GM12878 (cell line): ENCODE data around the gene KCNQ1. TPM values are rescaled to one million over a fixed set of nuclear protein-coding genes. Genes with fewer than 3 reads are reported as not detected.

Source experiments
- ATAC-seq: fragments of 200-7000 bp; cut with Tn5 transposase; 3 replicates; pipeline ENCODE4 v1.9.1; 2020; ENCODE audit warnings: mild to moderate bottlenecking, moderate library complexity
- BruUV-seq: library from RNA; stranded (reverse); fragments of 400-500 nt; replicated peaks from 2 replicates; lab custom pipeline; 2021; lab: Mats Ljungman, UMichigan
- CTCF ChIA-PET: fragments of 300-600 bp; sonication (Branson Sonifier 250); formaldehyde crosslinking; extraction: SDS; loops from one replicate; lab custom pipeline; 2021; ENCODE audit warnings: inconsistent platforms; lab: Yijun Ruan, JAX
- POLR2A ChIA-PET: fragments of 350-600 bp; formaldehyde crosslinking; extraction: SDS; loops from one replicate; lab custom pipeline; 2021; ENCODE audit warnings: inconsistent platforms; lab: Charles Lee
- RAD21 ChIA-PET: fragments of 300-600 bp; sonication (Branson Sonifier 250); formaldehyde crosslinking; loops from one replicate; lab custom pipeline; 2023; ENCODE audit warnings: antibody characterized with exemption; ENCODE audit not compliant: unreplicated experiment; lab: Charles Lee
- SMC1A ChIA-PET: fragments of 300-600 bp; sonication (Branson Sonifier 250); formaldehyde crosslinking; loops from one replicate; lab custom pipeline; 2023; ENCODE audit not compliant: unreplicated experiment, uncharacterized antibody; lab: Charles Lee
- DNase-seq: peaks from one replicate; pipeline ENCODE4 v3.0.0-alpha.2; 2011; ENCODE audit warnings: low read depth, low spot score
- FAIRE-seq: peaks from 3 replicates; lab custom pipeline; 2011; peaks lifted over from hg19 to GRCh38; lab: Jason Lieb, UNC
- H2AFZ ChIP-seq: 2 replicates; pipeline ENCODE4 v1.6.0; 2011; ENCODE audit warnings: low read depth, low read length, control low read depth; ENCODE audit not compliant: control insufficient read depth
- H3K27ac ChIP-seq: 2 replicates; pipeline ENCODE4 v1.5.1; 2011; ENCODE audit warnings: control low read depth; ENCODE audit not compliant: control insufficient read depth, insufficient read depth
- H3K27me3 ChIP-seq, 2 experiments: replicated peaks in 1 of 2; 2 replicates each; pipeline versions ENCODE4 v1.6.0 to v1.6.1; 2011; ENCODE audit warnings: low read length in 1 of 2; ENCODE audit not compliant: control insufficient read depth in 2 of 2, insufficient read depth in 2 of 2
- H3K36me3 ChIP-seq, 2 experiments: 2 replicates each; pipeline ENCODE4 v1.5.1; 2011; ENCODE audit warnings: low read length in 1 of 2; ENCODE audit not compliant: control insufficient read depth in 2 of 2, insufficient read depth in 2 of 2
- H3K4me1 ChIP-seq: 2 replicates; pipeline ENCODE4 v1.6.1; 2011; ENCODE audit warnings: mild to moderate bottlenecking, low read length, moderate library complexity, mixed read lengths; ENCODE audit not compliant: control insufficient read depth, insufficient read depth
- H3K4me2 ChIP-seq: 2 replicates; pipeline ENCODE4 v1.6.0; 2011; ENCODE audit warnings: control low read depth; ENCODE audit not compliant: control insufficient read depth, insufficient read depth
- H3K4me3 ChIP-seq: fragments of 200-600 bp; sonication (generic); 2 replicates; pipeline ENCODE4 v1.5.1; 2016
- H3K79me2 ChIP-seq: 2 replicates; pipeline ENCODE4 v1.6.0; 2011; ENCODE audit warnings: low read length; ENCODE audit not compliant: control insufficient read depth, insufficient read depth
- H3K9ac ChIP-seq: 2 replicates; pipeline ENCODE4 v1.8.0; 2011; ENCODE audit warnings: low read length, control low read depth, mixed read lengths; ENCODE audit not compliant: control insufficient read depth, insufficient read depth
- H3K9me3 ChIP-seq: replicated peaks from 3 replicates; pipeline ENCODE4 v1.5.1; 2011; ENCODE audit warnings: mild to moderate bottlenecking, low read length; ENCODE audit not compliant: control insufficient read depth, insufficient read depth
- H4K20me1 ChIP-seq: 2 replicates; pipeline ENCODE4 v1.6.0; 2011; ENCODE audit not compliant: control insufficient read depth, insufficient read depth
- CEBPZ ChIP-seq: fragments of 150-350 bp; IDR thresholded peaks from 2 replicates; pipeline ENCODE4 v1.6.1; 2016; ENCODE audit warnings: low read depth, low read length
- CHD4 ChIP-seq: fragments of 200-600 bp; sonication (generic); IDR thresholded peaks from 2 replicates; pipeline ENCODE4 v1.6.1; 2016; ENCODE audit warnings: mild to moderate bottlenecking
- EGR1 ChIP-seq, 2 experiments: IDR thresholded peaks; 1 replicate in 1 of 2; 2 replicates in 1 of 2; pipeline ENCODE4 v1.6.1; 2011 to 2012; ENCODE audit warnings: low read depth in 2 of 2, low read length in 2 of 2, borderline replicate concordance in 1 of 2, mild to moderate bottlenecking in 1 of 2, moderate library complexity in 1 of 2
- EP300 ChIP-seq, 2 experiments: fragments of 150-350 bp in 1 of 2; IDR thresholded peaks; 2 replicates each; pipeline ENCODE4 v1.6.1; 2011 to 2012; ENCODE audit warnings: low read depth in 2 of 2, low read length in 2 of 2, borderline replicate concordance in 1 of 2, improper control_type of control experiment in 1 of 2, inconsistent platforms in 1 of 2; ENCODE audit not compliant: control insufficient read depth in 1 of 2
- IRF3 ChIP-seq: fragments of 450-650 bp; IDR thresholded peaks from 2 replicates; pipeline ENCODE4 v1.6.1; 2014; ENCODE audit warnings: mild to moderate bottlenecking
- MXI1 ChIP-seq: fragments of 150-350 bp; IDR thresholded peaks from 2 replicates; pipeline ENCODE4 v1.6.1; 2011; ENCODE audit warnings: low read depth, mild to moderate bottlenecking, inconsistent platforms, low read length, improper control_type of control experiment
- NFYA ChIP-seq: IDR thresholded peaks from 2 replicates; pipeline ENCODE4 v1.6.1; 2011; ENCODE audit warnings: low read depth, mild to moderate bottlenecking, low read length, improper control_type of control experiment, borderline replicate concordance
- NR2F1 ChIP-seq: fragments of 450-650 bp; conservative IDR thresholded peaks from 2 replicates; pipeline ENCODE4 v1.6.1; 2017; ENCODE audit warnings: mild to moderate bottlenecking
- POLR2AphosphoS2 ChIP-seq: IDR thresholded peaks from 2 replicates; pipeline ENCODE4 v1.6.1; 2011; ENCODE audit warnings: low read depth, mild to moderate bottlenecking, low read length, improper control_type of control experiment, moderate library complexity
- RUNX3 ChIP-seq: IDR thresholded peaks from 2 replicates; pipeline ENCODE4 v1.6.1; 2012; ENCODE audit warnings: low read length, inconsistent platforms
- SMAD1 ChIP-seq: fragments of 450-650 bp; IDR thresholded peaks from 2 replicates; pipeline ENCODE4 v1.6.1; 2018; ENCODE audit warnings: mild to moderate bottlenecking, low read depth; ENCODE audit not compliant: partially characterized antibody
- SPI1 ChIP-seq: IDR thresholded peaks from 2 replicates; pipeline ENCODE4 v1.6.1; 2011; ENCODE audit warnings: low read depth, mild to moderate bottlenecking, low read length, moderate library complexity, borderline replicate concordance; ENCODE audit not compliant: insufficient read depth
- TARDBP ChIP-seq: IDR thresholded peaks from 2 replicates; pipeline ENCODE4 v1.6.1; 2016; ENCODE audit warnings: borderline replicate concordance
- ZNF207 ChIP-seq: fragments of 450-650 bp; IDR thresholded peaks from 2 replicates; pipeline ENCODE4 v1.6.1; 2014; ENCODE audit warnings: antibody characterized with exemption, mild to moderate bottlenecking, borderline replicate concordance
- ZNF24 ChIP-seq: fragments of 450-650 bp; IDR thresholded peaks from 2 replicates; pipeline ENCODE4 v1.6.1; 2017; ENCODE audit warnings: antibody characterized with exemption, mild to moderate bottlenecking
- ZSCAN29 ChIP-seq: fragments of 450-650 bp; IDR thresholded peaks from 2 replicates; pipeline ENCODE4 v1.6.1; 2017; ENCODE audit warnings: mild to moderate bottlenecking, moderate library complexity
- WGBS: methylation state at CpG from one replicate; pipeline ENCODE4 v1.1.6; 2016; ENCODE audit warnings: low lambda C conversion rate; ENCODE audit not compliant: insufficient replicate concordance, insufficient coverage; ENCODE audit errors: missing lambda C conversion rate; 5-methylcytosine and 5-hydroxymethylcytosine counted together
- in situ Hi-C: fragments of 300-500 bp; cut with MboI; formaldehyde crosslinking; loops from 9 replicates; pipeline ENCODE4 v1.14.3; 2018; ENCODE audit warnings: mixed read lengths
- intact Hi-C: fragments of 100-400 bp; cut with micrococcal nuclease; formaldehyde crosslinking; loops from one replicate; pipeline ENCODE4 v1.14.2; 2022; ENCODE audit not compliant: unreplicated experiment
- polyA plus RNA-seq, 11 experiments: library from polyadenylated mRNA; depleted of rRNA in 4 of 11; unstranded in 6 of 11; stranded (reverse) in 5 of 11; fragments of >200 nt; fragmentation: Nextera tagmentation in 4 of 11; fragmentation: Illumina TruSeq in 1 of 11; extraction: Ambion mirVana in 4 of 11; extraction: Trizol in 1 of 11; gene quantifications; 1 replicate in 1 of 11; 2 replicates in 10 of 11; pipeline versions ENCODE4 v1.2.1 to v1.2.3, GENCODE V29; 2011 to 2016; ENCODE audit warnings: inconsistent platforms in 2 of 11, missing spikeins in 2 of 11, low read depth in 1 of 11
- total RNA-seq, 4 experiments: library from RNA; depleted of rRNA in 3 of 4; stranded (reverse); fragments of >200 nt in 3 of 4; fragmentation: Illumina TruSeq in 1 of 4; extraction: Trizol in 1 of 4; gene quantifications; 2 replicates each; pipeline versions ENCODE4 v1.2.1 to v1.2.3, GENCODE V29; 2013 to 2021

KCNQ1 gene
- total and polyA plus RNA-seq, 10 of the 15 experiments (the other 5 are each of a cell fraction or from before 2014, with no cell fraction given) = 0.03 to 0.15 (median 0.12) TPM; not detected in 7

- Histone ChIP-seq H3K9ac (no peak overlapping the region), H3K4me2 (no peak overlapping the region), H3K79me2 (no peaks in the 10 kb centered on the region), H3K36me3 (no peaks in the 10 kb centered on the region), H3K4me1 (no peaks in the 10 kb centered on the region), H4K20me1 (no peaks in the 10 kb centered on the region), H2AFZ (no peak overlapping the region), H3K4me3 (no peak overlapping the region), H3K9me3 (no peaks in the 10 kb centered on the region), H3K27me3 (no peaks in the 10 kb centered on the region), H3K27ac (no peak overlapping the region)
- 80% methylated on average over 16 of the region's 16 CpGs for WGBS
- no peak for DNase-seq
- ATAC-seq = no peak
- no TSS peak for BruUV-seq
- CTCF ChIA-PET = no interaction called here
- no peak for TF ChIP-seq EGR1 (IDR thresholded peaks at IDR 0.05; ENCODE audit: borderline replicate concordance in 1 of 2, low read depth in 2 of 2, low read length in 2 of 2)
- no peak for TF ChIP-seq SMAD1
- no peak for TF ChIP-seq ZNF24
- TF ChIP-seq MXI1 = no peak
- TF ChIP-seq ZNF207 = no peak
- no peak for TF ChIP-seq POLR2AphosphoS2
- TF ChIP-seq CEBPZ = no peak
- TF ChIP-seq NFYA = no peak
- TF ChIP-seq ZSCAN29 = no peak
- TF ChIP-seq EP300 (IDR thresholded peaks at IDR 0.05; ENCODE audit: borderline replicate concordance in 1 of 2, control insufficient read depth in 1 of 2, low read depth in 2 of 2, low read length in 2 of 2) = no peak
- TF ChIP-seq TARDBP = no peak
- TF ChIP-seq RUNX3 = no peak
- TF ChIP-seq IRF3 = no peak
- no peak for TF ChIP-seq NR2F1
- TF ChIP-seq SPI1 = no peak
- no peak for TF ChIP-seq CHD4
- FAIRE-seq = no peak
- in situ Hi-C loops (no loop called here), intact Hi-C loops (no loop called here)
- SMC1A ChIA-PET = no interaction called here
- RAD21 ChIA-PET = no interaction called here
- POLR2A ChIA-PET = no interaction called here
These were observed 398.1 kb downstream of the KCNQ1 start for GRCh38 chr11:2842876-2843275.
